OCI-LY7 (cell line): Measurements from ENCODE around the gene UTP18.
"Not testable (repeated sequence)": the region's sequence is repeated elsewhere in the genome, so short reads cannot be mapped to it uniquely, and the experiment has no call there.

Source experiments
- CTCF ChIP-seq: fragments of 200-600 bp; sonication (generic); conservative IDR thresholded peaks from 2 replicates; pipeline ENCODE4 v1.5.1; 2014; ENCODE audit warnings: mild to moderate bottlenecking, antibody characterized with exemption, low read length, moderate library complexity, mixed read lengths
- EZH2phosphoT487 ChIP-seq: fragments of 200-600 bp; sonication (generic); IDR thresholded peaks from 2 replicates; pipeline ENCODE4 v1.6.1; 2018; ENCODE audit warnings: low read depth, borderline replicate concordance, mild to moderate bottlenecking, mixed run types, antibody characterized with exemption, low read length, moderate library complexity, mixed read lengths

- not testable (repeated sequence) for TF ChIP-seq CTCF, EZH2phosphoT487
These were observed 70.6 kb downstream of the UTP18 start for GRCh38 chr17:51330861-51331503.
